Activated CD8-positive, alpha-beta memory T cell treated with anti-CD3 and anti-CD28 coated beads, Interleukin-2, amount 10 ng/mL, durations not matched to agents 7 days and 5 days (primary cell): ENCODE results near the gene MRPS14. TPM values are rescaled to one million over a fixed set of nuclear protein-coding genes. Genes with fewer than 3 reads are reported as not detected.

Experiments
- ATAC-seq: fragments of 150-1000 bp; cut with Tn5 transposase; one replicate; pipeline ENCODE4 v1.10.0; 2021; ENCODE audit warnings: moderate library complexity
- CTCF ChIA-PET: fragments of 350-600 bp; sonication (Branson Sonifier 250); formaldehyde crosslinking; loops from one replicate; lab custom pipeline; 2021; ENCODE audit warnings: antibody characterized with exemption; lab: Charles Lee
- DNase-seq: peaks from one replicate; pipeline ENCODE4 v3.0.0-alpha.2; 2020
- H3K27ac Mint-ChIP-seq: one replicate; pipeline ENCODE4 v1.8.0; 2021; ENCODE audit warnings: mild to moderate bottlenecking, mixed read lengths
- H3K27me3 Mint-ChIP-seq: one replicate; pipeline ENCODE4 v1.8.0; 2021; ENCODE audit warnings: mixed read lengths
- H3K36me3 Mint-ChIP-seq: one replicate; pipeline ENCODE4 v1.8.0; 2021; ENCODE audit warnings: mild to moderate bottlenecking, mixed read lengths
- H3K4me1 Mint-ChIP-seq: one replicate; pipeline ENCODE4 v1.8.0; 2021; ENCODE audit warnings: mixed read lengths
- H3K4me3 Mint-ChIP-seq: one replicate; pipeline ENCODE4 v1.8.0; 2021; ENCODE audit warnings: mild to moderate bottlenecking, moderate library complexity, mixed read lengths
- H3K9me3 Mint-ChIP-seq: one replicate; pipeline ENCODE4 v1.8.0; 2022; ENCODE audit warnings: low read depth, mixed read lengths
- total RNA-seq, 2 experiments: library from RNA; stranded (reverse); gene quantifications; one replicate each; pipeline ENCODE4 v1.2.3, GENCODE V29; 2021

The MRPS14 gene
- total RNA-seq, 2 experiments from 2014 or later: 33.5 to 40.4 TPM

- H3K4me1 Mint-ChIP-seq: peaks cover 69% of the 10 kb centered on the region
- H3K27ac Mint-ChIP-seq: peak overlapping the region; percentile 92
- H3K27me3 Mint-ChIP-seq: no peaks in the 10 kb centered on the region
- DNase-seq (peak; percentile 81), ATAC-seq (peak; percentile 47)
- H3K9me3 Mint-ChIP-seq: no peaks in the 10 kb centered on the region
- peak overlapping the region; percentile 30 for H3K4me3 Mint-ChIP-seq
- CTCF ChIA-PET: interaction anchor here (0.7 to 2.9 kb wide), 5 partner anchors 9 to 170 kb away, joined by 3 to 9 read pairs (median 4); no protein-coding TSS in a partner anchor
- peaks cover 22% of the 10 kb centered on the region for H3K36me3 Mint-ChIP-seq
These were observed 53.2 kb downstream of the MRPS14 start for GRCh38 chr1:174969977-174970376.

GRCh38 chr1:174968750-174969244 is 54.4 kb downstream of the MRPS14 start:
- H3K36me3 Mint-ChIP-seq: peaks cover 16% of the 10 kb centered on the region
- H3K4me3 Mint-ChIP-seq: peak overlapping the region; percentile 65
- ATAC-seq (peak; percentile 31), DNase-seq (peak; percentile 61)
- H3K9me3 Mint-ChIP-seq: no peaks in the 10 kb centered on the region
- H3K27me3 Mint-ChIP-seq: no peaks in the 10 kb centered on the region
- CTCF ChIA-PET: interaction anchor here (0.6 to 1.8 kb wide), 5 partner anchors 12 to 169 kb away, joined by 3 to 5 read pairs (median 3); no protein-coding TSS in a partner anchor
- H3K27ac Mint-ChIP-seq: peak overlapping the region; percentile 92
- H3K4me1 Mint-ChIP-seq: peaks cover 77% of the 10 kb centered on the region

GRCh38 chr1:174967845-174968705 is 55.1 kb downstream of the MRPS14 start:
- Mint-ChIP-seq H3K27me3 (no peaks in the 10 kb centered on the region), H3K4me3 (peak overlapping the region; percentile 65), H3K27ac (peak overlapping the region; percentile 92), H3K4me1 (peaks cover 83% of the 10 kb centered on the region), H3K36me3 (peaks cover 15% of the 10 kb centered on the region), H3K9me3 (no peaks in the 10 kb centered on the region)
- DNase-seq: no peak
- CTCF ChIA-PET: interaction anchor here (0.6 to 1.8 kb wide), 6 partner anchors 8 to 168 kb away, joined by 3 to 5 read pairs (median 3); no protein-coding TSS in a partner anchor
- no peak for ATAC-seq

- Mint-ChIP-seq H3K4me3 (peak overlapping the region; percentile 70), H3K27ac (peak overlapping the region; percentile 95), H3K27me3 (no peaks in the 10 kb centered on the region), H3K36me3 (peaks cover 6% of the 10 kb centered on the region), H3K4me1 (peaks cover 70% of the 10 kb centered on the region), H3K9me3 (no peaks in the 10 kb centered on the region)
- no peak for ATAC-seq
- CTCF ChIA-PET: interaction anchor here (0.9 to 3.3 kb wide), 7 partner anchors 9 to 167 kb away, joined by 3 to 13 read pairs (median 4); partner anchors contain the start of gene CACYBP
- DNase-seq: no peak
These were observed 57.1 kb downstream of the MRPS14 start for GRCh38 chr1:174966008-174966572.

- Mint-ChIP-seq H3K27me3 (no peaks in the 10 kb centered on the region), H3K4me3 (peak overlapping the region; percentile 70), H3K9me3 (no peaks in the 10 kb centered on the region), H3K36me3 (peaks cover 6% of the 10 kb centered on the region), H3K4me1 (peaks cover 70% of the 10 kb centered on the region), H3K27ac (peak overlapping the region; percentile 95)
- DNase-seq (peak; percentile 47), ATAC-seq (peak; percentile 5)
- CTCF ChIA-PET: interaction anchor here (0.9 to 3.3 kb wide), 7 partner anchors 9 to 166 kb away, joined by 3 to 13 read pairs (median 4); partner anchors contain the start of gene CACYBP
These were observed 57.7 kb downstream of the MRPS14 start for GRCh38 chr1:174965362-174966007.

GRCh38 chr1:174964972-174965361 is 58.3 kb downstream of the MRPS14 start:
- CTCF ChIA-PET: interaction anchor here (1.0 to 3.3 kb wide), 5 partner anchors 13 to 165 kb away, joined by 3 to 13 read pairs (median 7); partner anchors contain the start of gene CACYBP
- DNase-seq (peak; percentile 44), ATAC-seq (peak; percentile 8)
- Mint-ChIP-seq H3K9me3 (no peaks in the 10 kb centered on the region), H3K27ac (peak overlapping the region; percentile 95), H3K4me3 (peak overlapping the region; percentile 70), H3K27me3 (no peaks in the 10 kb centered on the region), H3K4me1 (peaks cover 65% of the 10 kb centered on the region), H3K36me3 (peaks cover 3% of the 10 kb centered on the region)

- ATAC-seq (peak; percentile 78), DNase-seq (peak; percentile 50)
- Mint-ChIP-seq H3K27ac (peak overlapping the region; percentile 95), H3K27me3 (no peaks in the 10 kb centered on the region), H3K4me3 (peak overlapping the region; percentile 70), H3K4me1 (peaks cover 59% of the 10 kb centered on the region), H3K36me3 (peaks cover 1% of the 10 kb centered on the region), H3K9me3 (no peaks in the 10 kb centered on the region)
- CTCF ChIA-PET: interaction anchor here (0.8 to 3.3 kb wide), 3 partner anchors 25 to 34 kb away, joined by 3 to 13 read pairs (median 3); partner anchors contain the start of gene CACYBP
These were observed 58.8 kb downstream of the MRPS14 start for GRCh38 chr1:174964261-174964971.

GRCh38 chr1:174963529-174964125 is 59.6 kb downstream of the MRPS14 start:
- no peaks in the 10 kb centered on the region for H3K27me3 Mint-ChIP-seq
- peaks cover 1% of the 10 kb centered on the region for H3K36me3 Mint-ChIP-seq
- H3K4me1 Mint-ChIP-seq: peaks cover 53% of the 10 kb centered on the region
- DNase-seq (no peak), ATAC-seq (no peak)
- no peak overlapping the region for H3K4me3 Mint-ChIP-seq
- CTCF ChIA-PET: interaction anchor here (0.8 to 3.3 kb wide), 3 partner anchors 25 to 35 kb away, joined by 3 to 13 read pairs (median 3); partner anchors contain the start of gene CACYBP
- H3K9me3 Mint-ChIP-seq: no peaks in the 10 kb centered on the region
- H3K27ac Mint-ChIP-seq: peak overlapping the region; percentile 95

Other genes starting within 250 kb of the MRPS14 start
- 100 to 1,000 TPM; 210 to 287 TPM for gene CACYBP, start 23.5 kb downstream of the MRPS14 start, total RNA-seq
- gene TNN, start 44.4 kb upstream of the MRPS14 start, total RNA-seq: not detected
- gene KIAA0040, start 169.4 kb upstream of the MRPS14 start, total RNA-seq: 10 to 100 TPM; 54.8 to 64.3 TPM